Measurements from ENCODE around the gene PFDN2. TPM values are rescaled to one million over a fixed set of nuclear protein-coding genes. Genes with fewer than 3 reads are reported as not detected.
"Not testable (repeated sequence)": the region's sequence is repeated elsewhere in the genome, so short reads cannot be mapped to it uniquely, and the experiment has no call there.

PFDN2 gene
- total and polyA plus RNA-seq, 9 donors: 18.1 to 94.4 (median 48.1) TPM

DNA sequence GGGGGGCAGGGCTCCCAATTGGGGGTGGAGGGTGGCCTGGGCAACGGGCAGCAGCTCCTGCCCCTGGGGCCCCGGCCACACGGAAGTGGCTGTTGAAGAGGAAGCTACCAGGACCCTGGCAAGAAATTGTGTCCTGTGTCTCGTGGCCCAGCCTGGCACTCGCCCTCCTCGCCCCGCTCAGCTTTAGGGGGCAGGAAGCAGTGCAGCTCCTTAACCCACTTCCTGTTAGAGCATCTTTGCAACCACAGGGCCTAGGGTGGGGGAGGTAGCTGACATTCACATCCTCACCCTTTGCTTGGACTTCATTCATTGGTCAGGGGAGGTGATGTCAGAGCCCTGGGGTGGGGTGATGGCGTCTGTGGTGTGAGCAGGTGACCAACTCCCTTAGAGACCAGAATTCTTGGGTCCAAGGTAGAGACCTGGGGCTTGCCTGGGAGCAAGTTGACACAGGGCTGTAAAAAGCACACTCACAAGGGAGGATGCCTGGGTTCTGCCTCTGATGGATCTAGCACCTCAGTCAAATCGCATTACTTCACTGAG, 48.0 kb downstream of the PFDN2 start, which contains the start of gene ARHGAP30:
Gene ARHGAP30 (minus strand): TSS at position 161 of the 540 bp plus-strand sequence. CDS start 267 bp downstream, outside the sequence.
- Histone ChIP-seq H3K4me1 (ENCODE audit: insufficient read depth) (no peaks in the 10 kb centered on the region), H3K36me3 (no peaks in the 10 kb centered on the region), H3K9me3 (no peaks in the 10 kb centered on the region), H3K27ac (no peak within 1 kb of the TSS), H3K27me3 (no peaks in the 10 kb centered on the region), H3K4me3 (no peak within 1 kb of the TSS)
- DNase-seq: no peak
- 75 to 87% (median 77%) methylated on average over 9 of the region's 9 CpGs for WGBS, 3 donors
- intact Hi-C loops (cut with DNase I): no loop called here
- TF ChIP-seq EP300 (IDR thresholded peaks at IDR 0.05): no peak
- no peak for TF ChIP-seq POLR2A (IDR thresholded peaks at IDR 0.05)
- TF ChIP-seq CTCF (IDR thresholded peaks at IDR 0.05): no peak

DNA sequence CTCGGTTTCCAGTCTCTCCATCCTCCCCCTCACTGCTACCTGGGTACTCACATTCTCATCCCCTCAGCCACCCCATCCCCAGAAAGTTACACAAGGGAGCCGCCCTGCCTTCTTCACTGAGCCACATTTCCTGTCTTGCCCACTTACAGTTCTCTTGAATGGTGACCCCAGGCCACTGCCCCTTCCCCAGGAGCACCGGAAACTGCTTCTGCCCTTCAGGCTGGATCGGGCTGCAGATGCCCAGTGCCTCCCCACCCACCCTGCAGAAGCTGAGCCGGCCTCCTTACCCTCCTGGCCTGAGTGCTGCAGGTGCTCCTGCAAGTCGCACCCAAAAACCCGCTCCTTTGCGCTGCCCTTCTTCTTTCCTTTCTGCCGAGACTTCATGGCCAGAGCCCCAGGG, 48.6 kb downstream of the PFDN2 start:
- H3K36me3 ChIP-seq: no peaks in the 10 kb centered on the region
- DNase-seq: no peak
- intact Hi-C loops (cut with DNase I): no loop called here
- TF ChIP-seq EP300 (IDR thresholded peaks at IDR 0.05) (no peak), CTCF (IDR thresholded peaks at IDR 0.05) (no peak), POLR2A (IDR thresholded peaks at IDR 0.05) (no peak)
- H3K4me1 ChIP-seq (ENCODE audit: insufficient read depth): no peaks in the 10 kb centered on the region
- H3K9me3 ChIP-seq: no peaks in the 10 kb centered on the region
- no peak overlapping the region for H3K27ac ChIP-seq
- 77 to 85% (median 84%) methylated on average over 9 of the region's 9 CpGs for WGBS, 3 donors
- H3K27me3 ChIP-seq: no peaks in the 10 kb centered on the region
- H3K4me3 ChIP-seq: no peak overlapping the region

DNA sequence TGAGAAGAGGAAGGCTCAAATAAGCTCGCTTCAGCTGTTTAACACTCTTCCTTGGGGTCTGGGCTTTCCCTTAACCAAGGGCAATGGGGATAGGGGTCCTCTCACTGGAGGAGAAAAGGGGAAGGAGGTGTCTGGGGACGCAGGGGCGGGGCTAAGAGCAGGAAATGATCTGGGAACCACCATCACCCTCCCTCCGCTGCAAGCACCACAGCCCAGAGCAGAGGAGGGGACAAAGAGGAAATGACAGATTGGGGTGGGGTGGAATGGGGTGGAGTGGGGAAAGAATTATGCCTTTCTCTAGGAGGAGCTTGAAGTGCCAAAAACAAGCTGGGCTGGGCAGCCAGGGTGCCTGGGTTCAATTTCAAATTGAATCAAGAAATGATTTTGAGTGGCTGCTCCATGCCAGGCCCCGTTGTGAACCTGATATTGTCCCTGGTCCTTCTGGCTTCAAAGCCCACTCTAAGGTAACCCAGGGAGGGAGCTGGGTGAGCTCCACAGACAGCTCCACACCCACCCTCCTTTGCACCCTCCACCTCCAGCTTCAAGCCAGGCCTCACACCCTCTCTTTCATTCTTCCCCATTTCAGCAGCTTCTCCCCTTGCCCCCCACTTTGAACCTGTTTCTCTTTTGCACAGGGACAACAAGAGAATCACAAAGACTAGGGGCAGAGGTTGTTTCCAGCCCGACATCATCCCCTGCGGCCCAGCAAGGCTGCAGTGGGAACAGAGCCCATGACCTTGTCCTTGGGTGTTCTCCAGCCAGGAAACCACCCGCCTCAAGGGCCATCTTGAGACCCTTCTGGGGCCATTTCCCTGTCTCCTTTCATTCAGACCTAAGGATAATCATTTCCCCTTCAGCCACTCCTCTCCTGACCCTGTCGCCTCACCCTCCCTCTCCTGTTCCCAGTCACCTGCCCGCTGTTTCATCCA, 49.3 kb downstream of the PFDN2 start:
- Histone ChIP-seq H3K9me3 (no peaks in the 10 kb centered on the region), H3K27me3 (no peaks in the 10 kb centered on the region), H3K4me3 (no peak overlapping the region), H3K36me3 (no peaks in the 10 kb centered on the region), H3K4me1 (ENCODE audit: insufficient read depth) (no peaks in the 10 kb centered on the region), H3K27ac (no peak overlapping the region)
- no peak for DNase-seq
- TF ChIP-seq EP300 (IDR thresholded peaks at IDR 0.05) (no peak), CTCF (IDR thresholded peaks at IDR 0.05) (no peak), POLR2A (IDR thresholded peaks at IDR 0.05) (no peak)
- intact Hi-C loops (cut with DNase I): no loop called here
- WGBS, 3 donors: 66 to 71% (median 71%) methylated on average over 10 of the region's 10 CpGs

GRCh38 chr1:161066694-161067093, 51.1 kb downstream of the PFDN2 start:
- Histone ChIP-seq H3K36me3 (no peaks in the 10 kb centered on the region), H3K27me3 (no peaks in the 10 kb centered on the region), H3K4me1 (ENCODE audit: insufficient read depth) (no peaks in the 10 kb centered on the region), H3K9me3 (no peaks in the 10 kb centered on the region), H3K27ac (no peak overlapping the region), H3K4me3 (no peak overlapping the region)
- intact Hi-C loops (cut with DNase I): no loop called here
- DNase-seq: no peak
- TF ChIP-seq CTCF (IDR thresholded peaks at IDR 0.05) (no peak), POLR2A (IDR thresholded peaks at IDR 0.05) (no peak), EP300 (IDR thresholded peaks at IDR 0.05) (no peak)
- 60 to 65% (median 62%) methylated on average over 3 of the region's 3 CpGs for WGBS, 3 donors

DNA sequence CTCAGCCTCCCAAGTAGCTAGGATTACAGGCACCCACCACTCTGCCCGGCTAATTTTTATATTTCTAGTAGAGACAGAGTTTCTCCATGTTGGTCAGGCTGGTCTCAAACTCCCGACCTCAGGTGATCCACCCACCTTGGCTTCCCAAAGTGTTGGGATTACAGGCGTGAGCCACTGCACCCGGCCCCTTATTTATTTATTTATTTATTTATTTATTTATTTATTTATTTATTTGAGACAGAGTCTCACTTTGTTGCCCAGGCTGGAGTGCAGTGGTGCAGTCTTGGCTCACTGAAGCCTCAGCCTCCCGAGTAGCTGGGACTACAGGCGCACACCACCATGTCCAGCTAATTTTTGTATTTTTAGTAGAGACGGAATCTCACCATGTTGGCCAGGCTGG, 52.2 kb downstream of the PFDN2 start:
- intact Hi-C loops (cut with DNase I); DNase-seq; H3K27me3 ChIP-seq; H3K36me3 ChIP-seq; H3K27ac ChIP-seq; H3K4me1 ChIP-seq (ENCODE audit: insufficient read depth); H3K9me3 ChIP-seq; H3K4me3 ChIP-seq: not testable (repeated sequence)
- WGBS, 3 donors: 88 to 91% (median 91%) methylated on average over 7 of the region's 7 CpGs

GRCh38 chr1:161063936-161064335, 53.9 kb downstream of the PFDN2 start:
- H3K9me3 ChIP-seq; H3K4me3 ChIP-seq; DNase-seq; H3K27me3 ChIP-seq; H3K27ac ChIP-seq; H3K4me1 ChIP-seq (ENCODE audit: insufficient read depth); H3K36me3 ChIP-seq; intact Hi-C loops (cut with DNase I): not testable (repeated sequence)
- WGBS, 3 donors: 57 to 58% (median 58%) methylated on average over 6 of the region's 6 CpGs
